Keratinocyte (primary cell): ENCODE data around the gene CYLC1.

Source experiments
- CTCF ChIP-seq, 3 experiments: IDR thresholded peaks in 1 of 3; conservative IDR thresholded peaks in 1 of 3; optimal IDR thresholded peaks in 1 of 3; 2 replicates in 2 of 3; 3 replicates in 1 of 3; pipeline versions ENCODE3 to v1.5.1; 2011; ENCODE audit warnings: low read length in 3 of 3, mild to moderate bottlenecking in 3 of 3, moderate library complexity in 2 of 3, control low read depth in 1 of 3, inconsistent platforms in 1 of 3; ENCODE audit not compliant: insufficient read depth in 2 of 3; ENCODE audit errors: extremely low read depth in 1 of 3
- EZH2 ChIP-seq: IDR thresholded peaks from one replicate; pipeline ENCODE4 v1.6.1; 2012; ENCODE audit warnings: inconsistent platforms, mild to moderate bottlenecking, low read length, moderate library complexity

DNA sequence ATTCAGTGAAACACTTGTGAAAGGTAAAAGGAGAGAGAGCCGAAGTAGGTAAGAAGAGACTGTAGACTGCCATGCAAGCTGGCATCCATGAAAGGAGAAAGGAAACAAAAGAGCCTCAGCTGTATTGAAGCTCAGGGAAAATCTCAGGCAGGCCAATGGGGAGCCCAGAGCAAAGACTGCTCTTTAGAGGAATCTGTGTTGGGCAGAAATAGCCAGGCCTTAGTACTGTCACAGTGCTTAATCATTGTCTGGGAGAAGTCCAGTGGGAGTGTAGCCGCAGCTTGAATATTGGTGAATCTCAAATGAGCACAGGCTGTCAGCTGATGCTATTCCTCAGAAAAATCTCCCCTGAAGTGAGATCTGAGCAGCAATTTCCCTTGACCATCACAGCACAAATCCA, 27.6 kb downstream of the CYLC1 start:
- no peak for TF ChIP-seq CTCF (optimal IDR thresholded peaks at IDR 0.05 in 1 of 3, IDR thresholded peaks at IDR 0.05 in 1 of 3, conservative IDR thresholded peaks at IDR 0.05 in 1 of 3; ENCODE audit: extremely low read depth in 1 of 3, insufficient read depth in 2 of 3, low read length in 3 of 3)
- TF ChIP-seq EZH2, result no peak
